ENCODE measurements around the gene SLC1A3.

SLC1A3 gene

DNA sequence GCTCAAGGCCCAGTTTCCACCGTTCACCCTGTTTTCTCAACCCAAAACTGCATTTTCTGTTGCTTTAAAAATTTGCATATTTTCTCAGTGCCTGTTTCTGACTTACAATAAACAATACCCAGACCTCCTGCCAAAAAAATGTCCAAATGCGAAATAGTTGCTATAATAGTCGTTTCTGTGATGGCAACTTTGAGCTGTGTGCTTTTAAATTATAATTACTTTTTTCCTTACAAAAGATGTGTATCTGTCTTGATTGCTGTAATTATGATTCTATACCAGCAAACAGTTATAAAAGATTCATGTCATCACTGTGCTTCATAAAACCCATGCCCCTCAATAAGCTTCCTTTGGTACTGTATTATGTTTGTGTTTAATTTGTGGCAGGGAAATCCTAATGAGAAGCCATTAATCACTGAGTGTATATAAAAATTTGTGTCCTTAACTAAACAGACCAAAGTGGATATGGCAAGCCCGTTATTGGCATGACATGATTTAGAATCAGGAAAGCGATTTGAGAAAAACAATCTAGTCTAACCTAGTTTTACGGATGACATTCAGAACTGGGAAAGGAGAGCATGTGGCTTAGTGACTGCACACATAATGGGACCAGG lies 5.4 kb upstream of the SLC1A3 start:
- DNase-seq: no peak

DNA sequence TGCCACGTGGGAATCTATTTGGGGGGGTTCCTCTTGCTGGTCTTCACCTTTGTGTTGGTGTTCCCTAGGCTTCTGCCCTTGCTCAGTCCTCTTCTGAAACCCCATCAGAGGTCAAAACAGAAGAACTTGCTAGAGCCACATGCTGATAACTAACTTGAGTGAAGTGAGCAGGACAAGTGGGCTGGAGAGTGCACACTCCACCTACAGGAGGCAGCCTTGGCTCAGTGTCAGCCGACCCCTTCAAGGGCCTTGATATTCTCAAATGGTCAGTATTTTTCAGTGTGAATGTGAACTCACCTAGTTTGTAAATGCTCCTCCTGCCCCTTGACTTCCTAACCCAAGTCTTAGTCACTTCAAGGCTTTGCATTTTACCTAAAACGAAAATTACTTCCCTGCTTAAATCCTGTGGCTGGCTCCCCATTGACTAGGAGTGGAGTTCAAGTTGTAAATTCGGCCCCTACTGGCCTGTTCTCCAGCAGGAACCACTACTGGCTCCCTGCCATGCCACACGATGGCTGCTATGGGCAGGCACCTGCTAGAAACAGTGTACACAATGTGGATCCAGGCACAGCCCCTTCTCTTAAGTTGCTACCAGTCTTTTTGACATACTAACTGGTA lies 3.6 kb upstream of the SLC1A3 start:
- no peak for DNase-seq

DNA sequence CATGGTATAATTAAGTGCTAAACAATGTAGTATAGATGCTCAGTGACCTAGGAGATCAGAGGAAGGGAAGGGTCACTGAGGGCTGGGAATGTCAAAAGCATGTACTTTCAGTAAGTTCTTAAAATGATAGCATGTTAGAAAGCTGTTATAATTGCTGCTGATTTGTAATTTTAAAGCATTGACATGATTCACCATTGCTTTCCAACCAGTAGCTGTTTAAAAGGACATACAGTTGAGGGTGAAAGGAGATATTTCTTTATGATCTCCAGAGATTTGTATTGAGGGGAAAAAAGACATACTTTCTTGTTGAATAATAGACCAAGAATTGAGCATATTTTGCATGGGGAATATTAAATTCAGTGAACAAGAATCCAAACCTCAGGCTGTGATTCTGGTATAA lies 1.2 kb upstream of the SLC1A3 start:
- DNase-seq: no peak

DNA sequence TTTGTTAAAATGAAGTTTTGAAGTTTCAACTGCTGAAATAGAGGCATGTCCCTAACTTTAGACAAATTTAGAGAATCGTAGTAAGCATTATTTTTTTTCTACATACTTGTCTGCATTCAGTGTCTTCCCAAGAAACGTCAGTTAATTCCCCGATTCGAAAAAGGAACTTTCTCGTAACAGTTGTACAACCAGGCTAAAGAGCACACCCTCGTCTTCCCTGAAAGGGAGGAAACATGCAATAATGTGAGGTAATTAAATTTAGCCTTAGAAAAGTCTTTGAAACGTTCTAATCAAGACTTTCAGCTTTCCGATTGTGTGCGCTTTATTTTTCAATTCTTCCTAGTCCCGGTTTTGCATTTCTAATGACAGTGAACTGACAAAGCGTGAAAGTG lies 374 bp upstream of the SLC1A3 start:
- no peak for DNase-seq

DNA sequence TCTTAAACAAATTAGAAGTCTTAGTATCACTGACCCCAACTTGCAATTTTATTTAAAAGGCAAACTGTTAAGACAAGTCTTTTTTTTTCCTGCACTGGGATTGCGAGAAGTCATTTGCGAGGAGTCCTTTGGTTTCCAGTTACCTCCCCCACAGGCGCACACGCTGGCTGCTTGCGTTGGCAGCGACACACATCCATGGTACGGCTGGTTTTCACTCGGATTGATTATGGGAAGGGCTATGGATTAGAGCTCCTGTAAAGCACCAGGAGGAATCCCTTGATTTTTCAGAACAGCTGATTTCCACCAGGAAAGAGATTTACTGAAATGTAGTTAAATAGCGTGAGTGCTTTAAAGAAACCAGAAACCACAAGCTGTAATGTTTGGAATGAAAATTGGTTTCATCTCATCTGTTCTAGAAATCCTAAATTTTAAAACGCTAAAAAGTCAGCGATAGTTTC lies 737 bp downstream of the SLC1A3 start:
- no peak for DNase-seq

DNA sequence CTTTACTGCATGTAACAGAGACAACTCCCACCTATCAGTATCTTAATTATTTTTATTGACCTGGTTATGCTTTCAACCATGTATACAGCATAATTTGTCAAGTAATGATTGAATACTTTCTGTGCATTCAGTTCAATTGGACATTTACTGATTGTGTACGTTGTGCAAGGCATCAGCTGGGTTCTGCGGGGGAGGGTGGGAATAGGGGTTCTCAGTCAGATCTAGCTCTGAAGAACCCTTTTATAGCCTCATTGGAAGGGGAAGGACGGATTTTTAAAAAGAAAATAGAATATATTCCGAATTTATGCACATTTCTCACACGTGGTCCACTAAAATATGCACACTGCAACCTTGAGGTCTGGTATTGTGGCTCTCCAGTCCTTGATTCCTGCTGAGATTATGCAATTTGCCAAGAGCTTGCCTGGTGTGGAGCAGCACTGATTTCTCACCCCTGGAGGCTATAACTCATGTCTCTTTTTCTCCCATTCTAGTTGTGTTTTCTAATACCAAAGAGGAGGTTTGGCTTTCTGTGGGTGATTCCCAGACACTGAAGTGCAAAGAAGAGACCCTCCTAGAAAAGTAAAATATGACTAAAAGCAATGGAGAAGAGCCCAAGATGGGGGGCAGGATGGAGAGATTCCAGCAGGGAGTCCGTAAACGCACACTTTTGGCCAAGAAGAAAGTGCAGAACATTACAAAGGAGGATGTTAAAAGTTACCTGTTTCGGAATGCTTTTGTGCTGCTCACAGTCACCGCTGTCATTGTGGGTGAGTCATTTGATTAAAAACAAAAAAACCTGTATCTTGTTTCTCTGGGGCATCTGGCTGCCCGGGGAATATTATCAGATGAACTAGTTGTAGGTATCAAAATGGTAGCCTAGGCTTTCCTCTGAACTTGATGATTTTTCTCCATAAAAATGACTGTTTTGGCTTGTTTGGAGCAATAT lies 1.7 kb downstream of the SLC1A3 start:
- no peak for DNase-seq

DNA sequence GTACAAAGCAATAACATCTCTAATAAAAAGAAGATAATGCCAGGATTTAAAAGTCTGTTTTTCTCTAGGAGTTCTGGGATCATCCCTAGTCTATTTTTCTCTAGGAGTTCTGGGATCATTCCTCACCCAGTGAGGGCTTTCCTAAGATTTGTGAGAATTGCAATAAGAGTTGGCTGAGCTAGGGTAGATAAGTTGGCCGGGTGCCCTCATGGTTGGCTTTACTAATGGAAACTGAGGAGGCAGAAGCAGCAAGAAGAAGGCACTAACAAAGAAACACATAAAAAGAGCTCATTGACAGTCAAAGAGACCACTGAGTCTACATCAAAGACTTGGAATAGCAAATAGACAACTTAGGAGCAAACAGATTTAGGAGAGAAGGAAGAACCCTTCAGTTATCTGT lies 4.2 kb downstream of the SLC1A3 start:
- no peak for DNase-seq

DNA sequence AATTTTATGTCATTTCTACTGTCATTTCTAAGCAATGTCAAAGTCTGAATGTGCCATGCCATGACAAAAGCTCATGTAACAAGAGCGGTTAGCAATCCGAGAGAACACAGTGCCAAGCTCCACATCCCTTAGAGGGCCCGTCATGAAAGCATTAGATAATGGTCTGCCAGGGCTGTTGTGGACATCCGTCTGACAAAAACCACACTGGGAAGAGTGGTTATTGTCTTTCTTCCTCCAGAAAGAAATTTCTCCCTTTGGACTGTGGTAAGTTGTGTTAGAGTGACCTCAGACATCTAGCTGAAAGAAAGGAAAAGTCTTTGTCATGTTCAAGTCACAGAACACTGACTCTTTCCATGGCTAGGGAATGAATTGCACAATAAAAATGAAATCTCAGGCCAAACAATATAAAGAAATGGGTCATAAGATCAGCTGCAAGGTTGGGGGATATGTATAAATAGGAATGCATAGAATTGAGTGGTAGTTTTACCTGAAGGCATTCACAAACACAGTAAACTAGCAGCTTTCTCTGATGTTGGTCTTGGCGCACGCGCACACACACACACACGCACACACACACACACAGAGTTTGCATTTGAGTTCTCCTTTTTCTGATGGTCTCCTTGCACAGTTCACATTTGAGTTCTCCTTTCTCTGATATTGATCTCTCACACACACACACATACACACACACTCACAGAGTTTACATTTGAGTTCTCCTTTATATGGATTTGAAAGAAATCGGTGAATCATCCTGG lies 5.3 kb downstream of the SLC1A3 start:
- DNase-seq: no peak

DNA sequence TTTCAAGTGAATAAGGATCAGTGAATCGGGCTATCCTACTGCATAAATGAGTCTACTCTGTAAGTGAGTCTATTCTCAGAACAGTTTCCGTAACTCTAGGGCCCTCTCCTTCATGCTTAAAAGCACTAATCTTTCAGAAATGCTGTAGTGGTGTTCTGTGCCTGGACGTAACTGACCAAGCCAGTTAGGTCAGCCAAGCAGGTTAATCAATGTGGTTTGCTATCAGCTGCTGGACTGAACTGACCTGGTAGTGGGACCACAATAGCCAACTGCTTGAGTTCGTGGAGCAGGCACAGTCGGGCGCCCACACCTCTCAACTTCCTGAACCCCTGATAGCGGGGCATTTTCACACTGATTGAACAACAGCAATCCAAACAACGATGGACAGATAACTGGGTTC lies 6.8 kb downstream of the SLC1A3 start:
- DNase-seq: no peak

DNA sequence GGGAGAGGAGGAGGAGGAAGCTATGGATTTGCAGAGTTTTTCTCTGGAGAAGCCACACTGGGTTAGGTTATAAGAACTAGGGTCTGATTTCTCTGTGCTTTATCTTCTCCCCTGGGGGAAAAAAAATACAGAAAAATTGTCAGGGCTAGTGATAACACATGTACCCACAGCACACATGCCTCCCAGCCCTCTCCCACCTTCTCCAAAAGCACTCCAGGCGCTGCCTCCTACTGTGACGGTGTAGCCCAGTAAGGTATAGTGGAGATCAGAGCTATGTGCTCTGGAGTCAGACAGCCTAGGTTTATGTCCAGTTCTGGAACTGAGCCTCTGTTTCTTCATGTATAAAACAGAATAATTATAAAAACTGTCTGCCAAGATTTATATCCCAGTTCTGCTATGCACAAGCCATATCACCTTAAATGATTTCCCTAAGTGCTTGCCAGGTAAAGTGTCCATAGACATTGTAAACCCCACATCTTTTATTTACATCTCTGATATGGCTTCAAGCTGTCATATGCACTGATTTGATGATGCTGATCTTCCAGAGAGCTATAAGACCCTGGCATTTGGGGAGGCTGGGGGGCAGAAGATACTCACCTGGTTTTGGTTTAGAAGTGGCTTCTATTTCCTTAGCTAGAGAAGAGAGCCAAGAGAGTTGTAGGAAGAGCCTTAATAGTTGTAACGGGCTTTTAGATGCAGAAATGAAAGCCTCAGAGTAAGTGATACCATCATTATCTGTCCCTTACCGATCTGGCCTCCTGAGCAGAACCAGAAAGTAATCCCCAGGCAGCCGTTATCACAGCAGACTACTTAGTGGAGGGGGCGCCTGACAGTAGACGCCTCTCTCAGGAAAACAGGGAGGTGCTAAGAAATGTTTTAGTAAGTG lies 7.6 kb downstream of the SLC1A3 start:
- DNase-seq: no peak

DNA sequence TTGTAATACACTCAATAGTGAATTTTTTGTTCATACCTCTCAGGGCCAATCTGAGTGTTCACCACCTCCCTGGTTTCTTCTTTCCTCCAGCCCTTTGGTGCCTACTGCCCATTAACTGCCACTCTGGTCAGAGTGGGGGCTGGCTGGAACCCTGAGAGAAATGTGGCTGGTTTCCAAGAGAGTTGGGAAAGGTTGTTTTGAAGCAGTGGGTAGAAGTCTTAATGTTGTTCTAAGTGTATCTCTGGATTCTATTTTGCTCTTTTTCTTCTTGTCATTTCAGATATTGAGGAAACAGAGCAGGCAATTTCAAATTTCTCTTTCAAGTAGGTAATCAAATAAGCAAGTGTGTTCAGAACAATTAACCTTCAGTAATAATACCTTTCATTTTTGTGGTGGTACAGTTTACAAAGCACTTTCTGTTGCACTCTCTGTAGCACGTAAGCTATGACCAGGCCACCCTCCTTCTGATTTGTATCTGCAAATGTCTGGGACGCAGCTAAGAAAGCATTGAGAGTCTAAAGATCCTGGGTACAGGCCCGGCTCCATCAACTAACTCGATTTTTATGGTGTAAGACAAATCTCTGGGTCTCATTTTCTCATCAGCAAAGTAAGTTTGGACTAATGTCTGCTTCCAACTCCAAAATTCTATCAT lies 8.4 kb downstream of the SLC1A3 start:
- DNase-seq: no peak

DNA sequence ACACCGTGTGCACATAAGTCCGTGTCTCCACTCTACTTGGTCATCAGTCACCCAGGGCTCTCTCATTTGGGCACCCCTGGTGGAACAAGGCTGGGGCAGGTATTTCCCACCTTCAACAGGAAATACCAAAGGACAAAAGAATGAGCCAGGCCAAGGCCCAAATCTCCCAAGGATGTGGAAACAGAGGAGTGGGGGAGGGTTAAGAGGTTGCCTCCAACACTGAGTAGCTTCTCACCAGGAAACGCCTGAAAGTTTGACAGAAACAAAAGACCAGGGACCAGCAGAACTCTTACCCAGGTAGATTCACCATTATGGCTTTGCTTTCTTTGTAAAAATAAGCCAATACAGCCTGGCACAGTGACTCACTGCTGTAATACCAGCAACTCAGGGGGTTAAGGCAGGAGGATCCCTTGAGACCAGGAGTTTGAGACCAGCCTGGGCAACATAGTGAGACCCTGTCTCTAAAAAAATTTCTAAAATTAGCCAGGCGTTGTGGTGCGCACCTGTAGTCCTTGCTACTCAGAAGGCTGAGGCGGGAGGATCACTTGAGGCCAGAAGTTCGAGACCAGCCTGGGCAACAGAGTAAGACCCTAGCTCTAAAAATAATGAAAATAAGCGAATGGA lies 12.7 kb downstream of the SLC1A3 start:
- DNase-seq: no peak

DNA sequence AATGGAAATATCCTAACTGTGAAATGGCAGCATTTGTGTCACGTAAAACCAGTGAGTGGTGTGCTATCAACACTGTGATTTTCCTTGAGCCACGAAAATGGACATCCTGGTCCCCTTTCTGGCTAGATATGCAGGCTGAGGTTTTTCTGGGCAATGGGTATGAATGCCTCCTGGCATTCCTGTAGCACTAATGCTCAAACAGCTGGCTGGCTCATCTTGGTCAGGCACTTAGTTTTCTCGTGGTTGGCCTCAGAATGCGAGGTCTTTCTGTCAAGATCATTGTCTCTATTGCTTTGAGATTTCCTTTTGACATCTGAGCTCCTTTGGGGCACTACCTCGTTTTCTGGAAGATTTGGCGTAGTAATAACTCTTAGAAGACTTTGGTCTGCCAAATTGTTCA lies 15.6 kb downstream of the SLC1A3 start:
- DNase-seq: no peak

DNA sequence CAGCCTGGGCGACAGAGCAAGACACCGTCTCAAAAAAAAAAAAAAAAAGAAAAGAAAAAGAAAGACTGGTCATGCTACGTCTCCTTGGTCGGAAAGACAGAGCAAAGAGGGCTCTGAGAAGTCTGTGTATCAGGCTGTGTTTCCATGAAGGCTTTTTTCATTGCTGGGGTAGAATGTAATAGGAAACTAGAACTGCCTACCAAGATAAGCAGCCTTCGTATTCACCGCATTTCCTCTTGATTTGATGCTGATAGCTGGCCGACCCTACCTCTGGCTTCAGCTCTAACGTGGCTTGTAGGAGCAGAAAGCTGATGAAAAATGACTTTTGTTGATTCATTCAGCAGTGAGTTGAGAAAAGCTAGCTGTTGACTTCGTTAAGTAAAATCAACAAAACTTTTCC lies 17.4 kb downstream of the SLC1A3 start:
- DNase-seq: no peak

DNA sequence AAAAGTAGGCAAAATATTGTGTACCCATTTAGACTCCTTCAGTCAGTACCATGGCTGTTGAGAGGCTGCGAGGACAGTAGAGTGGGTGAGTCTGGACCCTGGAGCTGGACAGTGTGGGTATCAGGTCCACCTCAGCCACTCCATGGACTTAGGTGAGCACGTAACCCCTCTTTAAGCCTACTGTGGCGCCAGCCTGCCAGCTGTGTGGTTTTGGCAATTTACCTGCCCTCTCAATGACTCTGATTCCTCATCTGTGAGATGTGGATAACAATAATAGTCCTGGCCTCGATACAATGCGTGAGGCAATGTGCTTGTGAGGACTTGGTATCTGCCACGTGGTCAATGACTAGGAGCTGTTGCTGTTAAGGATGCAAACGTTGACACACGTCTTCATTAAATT lies 17.9 kb downstream of the SLC1A3 start:
- DNase-seq: no peak

DNA sequence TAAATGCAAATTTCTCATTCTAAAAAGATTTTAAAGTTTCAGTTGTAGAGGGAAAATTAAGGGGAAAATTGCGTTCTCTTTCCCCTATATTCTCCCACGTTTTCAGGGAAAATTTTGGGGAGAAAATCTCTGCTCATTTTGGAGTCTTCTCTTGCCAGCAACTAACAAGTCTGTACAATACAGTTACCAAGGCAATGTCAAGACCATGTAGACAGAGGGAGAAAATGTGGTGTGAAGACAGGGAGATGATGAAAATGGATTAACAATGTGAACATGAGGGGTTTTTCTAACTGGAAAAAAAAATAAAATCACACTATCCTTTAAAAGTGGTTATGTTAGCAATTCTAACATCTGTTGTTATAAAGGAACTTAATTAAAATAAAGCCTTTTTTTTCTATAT lies 22.3 kb downstream of the SLC1A3 start:
- DNase-seq: no peak

DNA sequence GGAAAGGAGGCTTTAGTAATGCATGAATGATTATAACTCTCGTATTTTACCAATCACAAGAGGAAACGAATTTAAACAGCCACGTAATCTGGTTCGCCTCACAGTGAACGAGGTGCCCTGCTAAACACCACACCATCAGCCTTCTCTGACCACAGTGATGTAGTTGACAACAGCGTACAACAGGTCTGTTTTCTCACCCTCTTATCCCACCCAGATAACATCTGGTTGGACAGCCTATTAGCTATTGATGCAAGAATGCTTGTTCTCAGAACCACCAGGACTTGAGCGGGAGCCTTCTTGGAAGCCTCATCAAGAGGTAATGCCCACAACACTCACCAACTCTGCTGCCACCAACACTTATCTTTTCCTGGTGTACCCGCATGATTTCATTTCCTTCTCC lies 23.3 kb downstream of the SLC1A3 start:
- no peak for DNase-seq

DNA sequence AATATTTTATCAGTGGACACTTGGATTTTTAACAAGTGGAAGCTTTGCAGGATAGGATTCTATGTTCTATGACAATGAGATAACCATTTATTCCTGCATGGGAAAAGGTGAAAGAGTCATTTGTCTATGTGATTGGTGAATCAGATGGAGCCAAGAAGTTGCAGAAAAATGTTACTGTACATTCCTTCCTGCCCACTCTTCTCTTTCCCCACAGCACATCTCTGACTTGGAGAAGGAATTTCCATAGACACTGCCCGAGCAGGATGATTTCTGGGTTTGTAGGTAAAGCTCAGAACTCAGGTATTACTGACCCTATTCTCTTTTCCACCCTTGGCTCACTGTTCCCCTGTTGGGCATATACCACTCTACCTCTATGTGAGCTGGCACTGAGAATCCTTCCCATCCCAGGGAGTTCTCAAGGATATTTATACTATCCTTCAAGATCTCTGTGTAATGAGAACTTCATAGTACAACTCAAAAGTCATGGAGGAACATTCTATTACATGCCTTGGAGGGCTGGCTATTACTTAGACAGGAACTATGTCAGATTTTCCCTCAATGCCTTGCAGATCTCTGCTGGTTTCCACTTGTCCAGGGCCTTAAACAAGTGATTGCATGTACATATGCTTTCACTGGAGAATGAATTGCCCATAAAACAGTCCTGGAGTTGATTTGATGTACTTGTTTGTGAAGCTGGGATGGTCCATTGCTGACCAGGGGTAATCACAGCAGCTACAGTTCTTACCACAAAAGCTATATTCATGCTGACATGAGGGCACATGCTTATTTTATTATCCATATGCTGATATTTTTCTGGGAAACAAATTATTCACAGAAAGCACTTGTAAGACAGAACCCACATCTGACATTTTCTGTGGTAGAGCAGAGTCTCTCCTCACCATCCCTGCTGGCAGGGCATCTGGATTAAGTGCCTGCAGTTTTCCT lies 24.1 kb downstream of the SLC1A3 start:
- DNase-seq: no peak

DNA sequence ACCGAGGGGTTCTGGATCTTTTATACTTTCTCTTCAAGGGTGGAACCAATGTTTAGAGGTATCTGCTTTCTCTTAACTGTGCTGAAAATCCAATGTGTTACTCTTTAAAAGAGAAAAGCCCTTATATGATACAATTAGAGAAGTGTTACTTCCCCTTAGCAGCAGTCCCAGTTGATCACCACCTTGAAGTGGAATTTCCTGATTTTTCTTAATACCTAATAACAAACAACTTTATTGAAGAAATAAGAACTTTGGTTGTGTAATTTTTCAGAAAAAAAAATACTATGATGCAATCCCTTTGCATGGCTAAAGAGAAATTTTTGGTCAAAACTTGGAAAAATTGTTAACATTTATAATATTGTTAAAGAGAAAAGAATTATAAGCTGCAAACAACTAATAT lies 24.7 kb downstream of the SLC1A3 start:
- no peak for DNase-seq
